IMR-90 (cell line): ENCODE measurements around the gene DCTD. TPM values are rescaled to one million over a fixed set of nuclear protein-coding genes. Genes with fewer than 3 reads are reported as not detected.

Experiments
- ATAC-seq: fragments of 200-7000 bp; cut with Tn5 transposase; 2 replicates; pipeline ENCODE4 v1.9.1; 2020; ENCODE audit warnings: low read depth, mild to moderate bottlenecking, moderate library complexity
- Bru-seq: library from RNA; stranded (reverse); fragments of 400-500 nt; gene quantifications from one replicate; lab custom pipeline; 2021; lab: Mats Ljungman, UMichigan
- BruChase-seq, 2 experiments: library from RNA; stranded (reverse); fragments of 400-500 nt; gene quantifications; one replicate each; lab custom pipeline; 2021; lab: Mats Ljungman, UMichigan
- BruUV-seq: library from RNA; stranded (reverse); fragments of 400-500 nt; replicated peaks from 2 replicates; lab custom pipeline; 2021; lab: Mats Ljungman, UMichigan
- CTCF ChIA-PET: fragments of 300-600 bp; formaldehyde crosslinking; extraction: SDS; loops from one replicate; lab custom pipeline; 2021; ENCODE audit warnings: antibody characterized with exemption; lab: Yijun Ruan, JAX
- POLR2A ChIA-PET: fragments of 300-600 bp; sonication (Branson Sonifier 250); formaldehyde crosslinking; loops from one replicate; lab custom pipeline; 2022; ENCODE audit warnings: antibody characterized with exemption; ENCODE audit not compliant: unreplicated experiment; lab: Charles Lee
- DNase-seq: peaks from one replicate; pipeline ENCODE4 v3.0.0; 2013
- H2AFZ ChIP-seq: replicated peaks from 2 replicates; pipeline ENCODE3; 2013; ENCODE audit warnings: low read length, mild to moderate bottlenecking; ENCODE audit not compliant: poor library complexity
- H2AK5ac ChIP-seq: 2 replicates; pipeline ENCODE4 v1.6.1; 2013; ENCODE audit warnings: low read depth, low read length, inconsistent platforms
- H2AK9ac ChIP-seq: replicated peaks from 2 replicates; pipeline ENCODE3; 2013; ENCODE audit warnings: mild to moderate bottlenecking, low read depth, low read length, moderate library complexity; ENCODE audit not compliant: poor library complexity
- H2BK120ac ChIP-seq: 2 replicates; pipeline ENCODE4 v1.6.1; 2013; ENCODE audit warnings: low read depth, low read length, inconsistent platforms
- H2BK15ac ChIP-seq: 3 replicates; pipeline ENCODE4 v1.6.1; 2013; ENCODE audit warnings: low read depth, low read length, inconsistent platforms
- H2BK20ac ChIP-seq: 2 replicates; pipeline ENCODE4 v1.6.1; 2013; ENCODE audit warnings: low read depth, mild to moderate bottlenecking, inconsistent platforms, low read length, moderate library complexity
- H2BK5ac ChIP-seq: 2 replicates; pipeline ENCODE4 v1.6.1; 2013; ENCODE audit warnings: mild to moderate bottlenecking, low read depth, low read length, inconsistent platforms; ENCODE audit not compliant: poor library complexity, severe bottlenecking
- H3K14ac ChIP-seq: replicated peaks from 2 replicates; pipeline ENCODE4 v1.6.1; 2013; ENCODE audit warnings: low read depth, low read length, inconsistent platforms
- H3K18ac ChIP-seq: 2 replicates; pipeline ENCODE4 v1.6.1; 2013; ENCODE audit warnings: low read depth, low read length, control low read depth
- H3K23ac ChIP-seq: 2 replicates; pipeline ENCODE4 v1.6.1; 2013; ENCODE audit warnings: low read depth, low read length, inconsistent platforms
- H3K27ac ChIP-seq: 2 replicates; pipeline ENCODE4 v1.5.1; 2013; ENCODE audit warnings: mild to moderate bottlenecking, control low read depth, low read length; ENCODE audit not compliant: insufficient read depth
- H3K27me3 ChIP-seq: 2 replicates; pipeline ENCODE4 v1.6.1; 2013; ENCODE audit warnings: low read length; ENCODE audit not compliant: control insufficient read depth, insufficient read depth
- H3K36me3 ChIP-seq: 2 replicates; pipeline ENCODE4 v1.6.1; 2013; ENCODE audit warnings: low read length, mixed read lengths; ENCODE audit not compliant: control insufficient read depth, insufficient read depth
- H3K4ac ChIP-seq: 2 replicates; pipeline ENCODE4 v1.6.1; 2013; ENCODE audit warnings: low read depth, low read length, inconsistent platforms
- H3K4me1 ChIP-seq: 2 replicates; pipeline ENCODE4 v1.6.1; 2013; ENCODE audit warnings: low read length, mixed read lengths; ENCODE audit not compliant: control insufficient read depth, insufficient read depth
- H3K4me2 ChIP-seq: 2 replicates; pipeline ENCODE4 v1.6.1; 2013; ENCODE audit warnings: low read depth, mild to moderate bottlenecking, control low read depth, low read length, moderate library complexity
- H3K4me3 ChIP-seq: 2 replicates; pipeline ENCODE4 v1.5.1; 2013; ENCODE audit warnings: low read depth, mild to moderate bottlenecking, control low read depth, low read length, moderate library complexity; ENCODE audit not compliant: insufficient read depth
- H3K56ac ChIP-seq: 2 replicates; pipeline ENCODE4 v1.6.1; 2013; ENCODE audit warnings: low read length, inconsistent platforms; ENCODE audit not compliant: insufficient read depth; ENCODE audit errors: extremely low read depth
- H3K79me1 ChIP-seq, 2 experiments: 2 replicates each; pipeline ENCODE4 v1.6.1; 2013; ENCODE audit warnings: low read length in 2 of 2, inconsistent platforms in 1 of 2, low read depth in 1 of 2
- H3K9ac ChIP-seq: 2 replicates; pipeline ENCODE4 v1.6.1; 2013; ENCODE audit warnings: low read depth, low read length, control low read depth
- H3K9me1 ChIP-seq: 2 replicates; pipeline ENCODE4 v1.6.1; 2013; ENCODE audit warnings: low read length, inconsistent platforms; ENCODE audit not compliant: insufficient read depth
- H3K9me3 ChIP-seq: 2 replicates; pipeline ENCODE4 v1.6.1; 2013; ENCODE audit warnings: low read length; ENCODE audit not compliant: control insufficient read depth, insufficient read depth
- H4K20me1 ChIP-seq: 2 replicates; pipeline ENCODE4 v1.6.1; 2013; ENCODE audit warnings: low read length, inconsistent platforms; ENCODE audit not compliant: insufficient read depth
- H4K5ac ChIP-seq: 2 replicates; pipeline ENCODE4 v1.6.1; 2013; ENCODE audit warnings: mild to moderate bottlenecking, low read depth, low read length, control low read depth
- H4K8ac ChIP-seq, 2 experiments: 2 replicates each; pipeline ENCODE4 v1.6.1; 2013; ENCODE audit warnings: low read depth in 2 of 2, low read length in 2 of 2, control low read depth in 1 of 2, inconsistent platforms in 1 of 2
- H4K91ac ChIP-seq: 2 replicates; pipeline ENCODE4 v1.6.1; 2013; ENCODE audit warnings: low read depth, low read length, inconsistent platforms; ENCODE audit not compliant: insufficient read depth
- BHLHE40 ChIP-seq: fragments of 150-350 bp; IDR thresholded peaks from 2 replicates; pipeline ENCODE4 v1.6.1; 2016; ENCODE audit warnings: mild to moderate bottlenecking, low read depth, low read length
- CEBPB ChIP-seq: IDR thresholded peaks from 2 replicates; pipeline ENCODE4 v1.6.1; 2012; ENCODE audit warnings: low read depth, low read length, improper control_type of control experiment
- FOS ChIP-seq: fragments of 150-350 bp; IDR thresholded peaks from 2 replicates; pipeline ENCODE4 v1.6.1; 2016; ENCODE audit warnings: low read depth, low read length
- MAZ ChIP-seq: IDR thresholded peaks from 2 replicates; pipeline ENCODE4 v1.6.1; 2012; ENCODE audit warnings: low read depth, mild to moderate bottlenecking, low read length, improper control_type of control experiment, moderate library complexity, borderline replicate concordance
- MXI1 ChIP-seq: IDR thresholded peaks from 2 replicates; pipeline ENCODE4 v1.6.1; 2012; ENCODE audit warnings: low read depth, mild to moderate bottlenecking, low read length, moderate library complexity, borderline replicate concordance
- POLR2A ChIP-seq: IDR thresholded peaks from 2 replicates; pipeline ENCODE4 v1.6.1; 2012; ENCODE audit warnings: mild to moderate bottlenecking, low read depth, low read length
- WGBS, 2 experiments: methylation state at CpG; one replicate each; pipeline versions ENCODE4 v1.1.5 to v1.1.7; 2013; ENCODE audit warnings: missing lambda C conversion rate in 2 of 2; ENCODE audit not compliant: insufficient read length in 1 of 2; ENCODE audit errors: extremely low coverage in 2 of 2; 5-methylcytosine and 5-hydroxymethylcytosine counted together
- dilution Hi-C: fragments of 300-500 bp; cut with HindIII; formaldehyde crosslinking; loops from one replicate; pipeline ENCODE4 v1.14.3; 2018; ENCODE audit warnings: low sequenced_read_pairs; ENCODE audit not compliant: unreplicated experiment
- in situ Hi-C: fragments of 300-500 bp; cut with MboI; formaldehyde crosslinking; loops from 3 replicates; pipeline ENCODE4 v1.14.3; 2019; ENCODE audit warnings: low sequenced_read_pairs, inconsistent platforms, mixed read lengths
- intact Hi-C: fragments of 100-400 bp; cut with micrococcal nuclease; formaldehyde crosslinking; loops from 2 replicates; pipeline ENCODE4 v1.10.0; 2022
- long read RNA-seq: library from polyadenylated mRNA; unstranded; transcript quantifications from one replicate; pipeline ENCODE4 v2.0.0, GENCODE V29; 2021; ENCODE audit not compliant: unreplicated experiment
- polyA plus RNA-seq, 3 experiments: library from polyadenylated mRNA; depleted of rRNA; stranded (reverse); fragments of >200 nt; gene quantifications; 2 replicates each; pipeline ENCODE4 v1.2.3, GENCODE V29; 2012; ENCODE audit warnings: low replicate concordance in 1 of 3
- total RNA-seq: library from RNA; depleted of rRNA; stranded (reverse); fragments of >200 nt; gene quantifications from 2 replicates; pipeline ENCODE4 v1.2.3, GENCODE V29; 2012; rRNA removed
- TF ChIP-seq, protein P1 (sequence below): conservative IDR thresholded peaks from 2 replicates; pipeline ENCODE4 v1.5.1; 2012; ENCODE audit warnings: mild to moderate bottlenecking, low read depth, low read length, improper control_type of control experiment

DCTD gene
- total RNA-seq (84.2 and 90.3 TPM in 2 replicates), polyA plus RNA-seq (2012; rRNA removed) (113 and 127 TPM in 2 replicates), Bru-seq, nascent RNA (percentile 91 among the genes with signal in this experiment), BruChase-seq, experiment 1, labeled RNA remaining after a 6-hour chase (percentile 88 among the genes with signal in this experiment), BruChase-seq, experiment 2, labeled RNA remaining after a 2-hour chase (percentile 82 among the genes with signal in this experiment)
- 99.3 and 108 TPM in 2 replicates for polyA plus RNA-seq (2012; cell fraction: cytosol; rRNA removed)
- polyA plus RNA-seq (2012; cell fraction: nucleus; rRNA removed; ENCODE audit: low replicate concordance) = 122 and 215 TPM in 2 replicates
- long read RNA-seq, transcript DCTD-213 (7 exons, 794 nt) = minor isoform, 7 of 224 reads
- long read RNA-seq, transcript DCTD-202 (6 exons, 1,972 nt) = minor isoform, 44 of 224 reads
- long read RNA-seq, transcript DCTD-201 (6 exons, 1,931 nt) = major isoform, 97 of 224 reads
- long read RNA-seq, partial matches to known transcripts = 37 of 224 reads
- long read RNA-seq, other reads (novel, unspliced or antisense) = 36 of 224 reads

DNA sequence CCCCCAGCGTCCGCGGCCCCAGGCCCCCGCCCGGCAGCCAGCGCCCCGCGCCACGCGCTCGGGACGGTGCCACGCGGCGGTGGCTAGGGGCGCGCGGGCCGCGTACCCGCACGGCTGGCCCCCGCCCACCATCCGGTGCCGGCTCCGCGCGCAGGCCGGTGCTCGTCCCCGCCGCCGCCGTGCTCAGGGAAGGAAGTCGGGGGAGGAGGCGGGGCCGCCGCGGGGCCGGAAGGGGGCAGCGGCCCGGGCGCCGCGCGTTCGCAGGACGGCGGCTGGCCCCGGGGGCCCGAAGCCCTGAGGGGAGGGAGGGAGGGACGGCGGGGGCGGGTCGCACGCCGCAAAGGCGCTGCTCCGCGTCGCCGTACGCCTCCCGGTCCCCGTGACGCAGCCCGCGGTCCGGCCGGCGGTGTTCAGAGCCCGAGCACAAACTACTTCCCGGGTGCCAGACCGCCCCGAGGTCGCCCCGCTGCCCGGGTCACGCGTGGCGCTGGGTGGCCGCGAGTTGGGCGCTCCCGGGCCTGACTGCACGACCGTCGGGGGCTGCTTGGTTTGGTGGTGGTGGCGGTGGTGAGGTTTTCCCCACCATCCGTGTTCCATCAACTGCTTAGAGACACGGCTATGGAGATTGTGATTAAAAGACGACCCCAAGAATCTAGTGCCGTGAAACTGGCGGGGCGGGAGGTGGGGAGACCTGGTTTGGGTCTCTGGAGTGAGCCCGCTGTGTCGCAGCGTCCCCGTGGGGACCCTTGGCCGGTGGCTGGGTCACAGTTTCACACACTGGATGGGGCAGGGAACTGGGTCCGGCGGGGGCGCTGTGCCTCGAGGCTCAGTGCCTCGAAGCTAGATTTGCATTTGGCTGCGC lies at the start of gene DCTD:
Gene DCTD (minus strand): TSS at position 205 of the 862 bp plus-strand sequence. CDS start 1,818 bp downstream, outside the sequence.
- H2BK120ac ChIP-seq = peak within 1 kb of the TSS; percentile 88
- peak within 1 kb of the TSS; percentile 93 for H3K56ac ChIP-seq
- 7% methylated on average over 9 of the region's 106 CpGs; no CpG with 5 or more reads in 1 of the 2 experiments for WGBS, 2 experiments
- peaks cover 16% of the 10 kb centered on the region for H3K4me1 ChIP-seq
- ChIA-PET CTCF (interaction anchor here (0.6 kb wide), 2 partner anchors 422 to 575 kb away, joined by 3 read pairs; no protein-coding TSS in a partner anchor), POLR2A (interaction anchor here (0.6 kb wide), 1 partner anchor 181 kb away, joined by 3 read pairs; no protein-coding TSS in a partner anchor)
- dilution Hi-C loops = loop anchor here (25.0 kb wide), 1 partner anchor 345 kb away; no protein-coding TSS in a partner anchor
- H2AFZ ChIP-seq = peak within 1 kb of the TSS; percentile 97
- H2AK5ac ChIP-seq = peak within 1 kb of the TSS; percentile 93
- peak within 1 kb of the TSS; percentile 88 for H3K14ac ChIP-seq
- peak; percentile 65 for DNase-seq
- H3K9me1 ChIP-seq = peaks cover 25% of the 10 kb centered on the region
- BruUV-seq = no TSS peak
- peak; percentile 85 for ATAC-seq
- peak within 1 kb of the TSS; percentile 65 for H3K4me3 ChIP-seq
- H4K20me1 ChIP-seq = no peaks in the 10 kb centered on the region
- peak within 1 kb of the TSS; percentile 8 for H2BK20ac ChIP-seq
- peak within 1 kb of the TSS; percentile 91 for H3K9ac ChIP-seq
- no peak for TF ChIP-seq FOS
- TF ChIP-seq MAZ = peak; percentile 44; the same call in 1 of the 2 replicates
- TF ChIP-seq CEBPB = no peak
- TF ChIP-seq MXI1 = 0 out of 2 replicates have a peak, but pooled peaks have one; percentile 38
- TF ChIP-seq POLR2A = peak; percentile 39
- TF ChIP-seq BHLHE40 = peak; percentile 35; the same call in 1 of the 2 replicates
- TF ChIP-seq, protein P1, sequence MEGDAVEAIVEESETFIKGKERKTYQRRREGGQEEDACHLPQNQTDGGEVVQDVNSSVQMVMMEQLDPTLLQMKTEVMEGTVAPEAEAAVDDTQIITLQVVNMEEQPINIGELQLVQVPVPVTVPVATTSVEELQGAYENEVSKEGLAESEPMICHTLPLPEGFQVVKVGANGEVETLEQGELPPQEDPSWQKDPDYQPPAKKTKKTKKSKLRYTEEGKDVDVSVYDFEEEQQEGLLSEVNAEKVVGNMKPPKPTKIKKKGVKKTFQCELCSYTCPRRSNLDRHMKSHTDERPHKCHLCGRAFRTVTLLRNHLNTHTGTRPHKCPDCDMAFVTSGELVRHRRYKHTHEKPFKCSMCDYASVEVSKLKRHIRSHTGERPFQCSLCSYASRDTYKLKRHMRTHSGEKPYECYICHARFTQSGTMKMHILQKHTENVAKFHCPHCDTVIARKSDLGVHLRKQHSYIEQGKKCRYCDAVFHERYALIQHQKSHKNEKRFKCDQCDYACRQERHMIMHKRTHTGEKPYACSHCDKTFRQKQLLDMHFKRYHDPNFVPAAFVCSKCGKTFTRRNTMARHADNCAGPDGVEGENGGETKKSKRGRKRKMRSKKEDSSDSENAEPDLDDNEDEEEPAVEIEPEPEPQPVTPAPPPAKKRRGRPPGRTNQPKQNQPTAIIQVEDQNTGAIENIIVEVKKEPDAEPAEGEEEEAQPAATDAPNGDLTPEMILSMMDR = peak; percentile 29
- H3K36me3 ChIP-seq = peaks cover 23% of the 10 kb centered on the region
- peak within 1 kb of the TSS; percentile 91 for H4K5ac ChIP-seq
- intact Hi-C loops = no loop called here
- peak within 1 kb of the TSS; percentile 94 for H3K4me2 ChIP-seq
- no peaks in the 10 kb centered on the region for H3K9me3 ChIP-seq
- no peaks in the 10 kb centered on the region for H3K27me3 ChIP-seq
- peak within 1 kb of the TSS; percentile 98 for H3K4ac ChIP-seq
- peak within 1 kb of the TSS; percentile 84 for H3K18ac ChIP-seq
- peak within 1 kb of the TSS; percentile 99 for H3K23ac ChIP-seq
- H4K91ac ChIP-seq = peak within 1 kb of the TSS; percentile 96
- peak within 1 kb of the TSS; percentile 90 to 97 for H4K8ac ChIP-seq
- H3K79me1 ChIP-seq = peaks cover 32 to 50% of the 10 kb centered on the region in 2 experiments
- peak within 1 kb of the TSS; percentile 97 for H3K27ac ChIP-seq
- in situ Hi-C loops = no loop called here
- peak within 1 kb of the TSS; percentile 57; the same call in 2 of the 3 replicates for H2BK15ac ChIP-seq
- peak within 1 kb of the TSS; percentile 91 for H2BK5ac ChIP-seq
- H2AK9ac ChIP-seq = peak within 1 kb of the TSS; percentile 94
